Upper lobe of right lung (tissue), 1 donor: ENCODE data around the gene NCK2. TPM values are rescaled to one million over a fixed set of nuclear protein-coding genes. Genes with fewer than 3 reads are reported as not detected.

Experiments
- ATAC-seq: fragments of 200-7000 bp; cut with Tn5 transposase; one replicate; pipeline ENCODE4 v1.9.1; 2020; ENCODE audit warnings: mild to moderate bottlenecking, moderate library complexity
- DNase-seq: peaks from one replicate; pipeline ENCODE4 v3.0.0-alpha.2; 2020
- H3K27ac ChIP-seq: fragments of 200-600 bp; one replicate; pipeline ENCODE4 v1.8.0; 2022
- H3K27me3 ChIP-seq: fragments of 200-600 bp; one replicate; pipeline ENCODE4 v1.8.0; 2022; ENCODE audit warnings: mild to moderate bottlenecking
- H3K36me3 ChIP-seq: fragments of 200-600 bp; one replicate; pipeline ENCODE4 v1.8.0; 2022
- H3K4me1 ChIP-seq: fragments of 200-600 bp; one replicate; pipeline ENCODE4 v1.8.0; 2022
- H3K4me3 ChIP-seq: fragments of 200-600 bp; one replicate; pipeline ENCODE4 v1.8.0; 2022; ENCODE audit warnings: mild to moderate bottlenecking
- H3K9me3 ChIP-seq: fragments of 200-600 bp; one replicate; pipeline ENCODE4 v1.8.0; 2022
- intact Hi-C: fragments of 100-400 bp; cut with DNase I; formaldehyde crosslinking; loops from one replicate; pipeline ENCODE4 v1.11.0; 2022
- total RNA-seq: library from RNA; stranded (reverse); fragmentation: NEBNext Ultra II Directional; extraction: Animal tissue kit (Norgen Biotek cat#: 25700); gene quantifications from one replicate; pipeline ENCODE4 v1.2.1, GENCODE V29; 2021
- TF ChIP-seq, protein P1 (sequence below): fragments of 200-600 bp; IDR thresholded peaks from one replicate; pipeline ENCODE4 v1.8.0; 2022; ENCODE audit warnings: antibody characterized with exemption
- donor health status: DM: no; HTN: yes; CAD: no; lungs with severe emphysema.

Gene NCK2
- total RNA-seq, 1 donor from 2014 or later, result 49.7 TPM

DNA sequence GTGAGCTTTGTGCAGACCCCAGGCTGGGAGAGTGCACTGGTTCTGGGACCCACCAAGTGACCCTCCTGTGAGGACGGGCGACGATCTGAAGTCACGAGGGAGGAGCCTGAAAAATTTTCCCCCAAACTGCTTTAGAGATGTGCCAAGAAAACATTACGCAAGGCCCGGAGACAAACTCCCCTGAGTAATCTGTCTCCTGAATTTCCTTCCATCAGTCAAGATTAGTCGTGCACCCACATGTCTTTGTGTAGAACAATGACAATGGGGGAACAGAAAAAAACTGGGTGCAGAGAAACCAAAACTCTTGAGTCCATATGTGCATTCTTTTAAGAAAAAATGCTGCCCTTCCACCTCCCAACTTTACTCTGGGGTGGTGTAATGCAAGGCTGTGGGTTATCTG lies 12.6 kb upstream of the NCK2 start:
- H3K4me3 ChIP-seq, result no peak overlapping the region
- intact Hi-C loops, result no loop called here
- no peak for ATAC-seq
- no peak overlapping the region for H3K27ac ChIP-seq
- no peaks in the 10 kb centered on the region for H3K27me3 ChIP-seq
- no peaks in the 10 kb centered on the region for H3K9me3 ChIP-seq
- H3K36me3 ChIP-seq, result no peaks in the 10 kb centered on the region
- H3K4me1 ChIP-seq, result no peaks in the 10 kb centered on the region
- TF ChIP-seq, protein P1, sequence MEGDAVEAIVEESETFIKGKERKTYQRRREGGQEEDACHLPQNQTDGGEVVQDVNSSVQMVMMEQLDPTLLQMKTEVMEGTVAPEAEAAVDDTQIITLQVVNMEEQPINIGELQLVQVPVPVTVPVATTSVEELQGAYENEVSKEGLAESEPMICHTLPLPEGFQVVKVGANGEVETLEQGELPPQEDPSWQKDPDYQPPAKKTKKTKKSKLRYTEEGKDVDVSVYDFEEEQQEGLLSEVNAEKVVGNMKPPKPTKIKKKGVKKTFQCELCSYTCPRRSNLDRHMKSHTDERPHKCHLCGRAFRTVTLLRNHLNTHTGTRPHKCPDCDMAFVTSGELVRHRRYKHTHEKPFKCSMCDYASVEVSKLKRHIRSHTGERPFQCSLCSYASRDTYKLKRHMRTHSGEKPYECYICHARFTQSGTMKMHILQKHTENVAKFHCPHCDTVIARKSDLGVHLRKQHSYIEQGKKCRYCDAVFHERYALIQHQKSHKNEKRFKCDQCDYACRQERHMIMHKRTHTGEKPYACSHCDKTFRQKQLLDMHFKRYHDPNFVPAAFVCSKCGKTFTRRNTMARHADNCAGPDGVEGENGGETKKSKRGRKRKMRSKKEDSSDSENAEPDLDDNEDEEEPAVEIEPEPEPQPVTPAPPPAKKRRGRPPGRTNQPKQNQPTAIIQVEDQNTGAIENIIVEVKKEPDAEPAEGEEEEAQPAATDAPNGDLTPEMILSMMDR, result no peak
- no peak for DNase-seq

DNA sequence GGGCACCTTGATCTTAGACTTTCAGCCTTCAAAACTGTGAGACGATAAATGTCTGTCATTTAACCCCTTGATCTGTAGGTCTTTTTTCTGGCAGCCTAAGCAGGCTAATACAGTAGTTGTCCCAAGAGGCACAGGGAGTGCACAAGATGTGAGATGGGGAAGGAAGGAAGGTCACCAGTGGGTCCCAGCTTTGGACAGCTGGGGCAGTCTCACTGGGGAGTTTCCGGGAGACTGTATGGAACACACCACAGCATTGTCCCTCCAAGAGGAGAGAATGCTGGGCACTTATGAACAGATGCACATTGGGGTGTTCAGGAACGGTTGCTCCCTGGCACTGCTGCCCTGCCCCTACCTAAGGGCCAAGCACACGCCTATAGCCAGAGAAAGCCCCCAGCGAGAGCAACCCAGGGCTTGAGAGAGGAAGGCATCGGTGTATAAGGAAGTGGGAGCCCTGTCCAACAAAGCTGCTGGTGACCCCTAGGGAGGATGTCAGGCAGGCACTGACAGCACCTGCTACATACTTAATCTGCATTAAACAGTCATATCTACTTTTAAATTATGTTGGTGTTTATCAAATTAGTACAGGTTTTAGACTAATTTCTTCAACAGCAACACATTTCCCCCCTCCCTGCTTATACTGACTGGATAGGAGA lies 11.6 kb upstream of the NCK2 start:
- Histone ChIP-seq H3K9me3 (no peaks in the 10 kb centered on the region), H3K4me1 (no peaks in the 10 kb centered on the region), H3K36me3 (no peaks in the 10 kb centered on the region), H3K27ac (no peak overlapping the region), H3K27me3 (no peaks in the 10 kb centered on the region), H3K4me3 (no peak overlapping the region)
- DNase-seq, result no peak
- intact Hi-C loops, result no loop called here
- TF ChIP-seq, protein P1, result no peak
- ATAC-seq, result no peak

DNA sequence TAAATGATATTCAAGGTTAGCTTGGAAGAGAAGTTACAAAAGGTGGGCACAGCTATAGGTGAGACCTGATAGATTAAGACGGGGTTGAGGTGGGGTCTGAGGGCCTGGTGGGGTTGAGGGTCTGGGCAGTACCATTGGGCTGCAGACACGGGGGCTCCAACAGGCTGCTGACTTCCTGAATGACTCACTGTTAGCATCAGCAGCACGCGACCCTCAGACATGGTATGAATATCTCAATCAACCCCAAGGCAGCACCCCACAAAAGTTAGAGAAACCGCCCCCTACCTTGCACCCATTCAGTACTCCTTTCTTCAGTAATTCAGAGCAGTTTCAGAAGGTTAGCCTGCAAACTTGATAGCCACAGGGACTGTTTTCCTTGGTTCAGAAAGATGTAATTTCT lies 10.8 kb upstream of the NCK2 start:
- intact Hi-C loops, result no loop called here
- H3K4me1 ChIP-seq, result no peaks in the 10 kb centered on the region
- ATAC-seq, result no peak
- H3K9me3 ChIP-seq, result no peaks in the 10 kb centered on the region
- DNase-seq, result no peak
- no peaks in the 10 kb centered on the region for H3K36me3 ChIP-seq
- no peak overlapping the region for H3K27ac ChIP-seq
- no peak overlapping the region for H3K4me3 ChIP-seq
- H3K27me3 ChIP-seq, result no peaks in the 10 kb centered on the region
- TF ChIP-seq, protein P1, result no peak

DNA sequence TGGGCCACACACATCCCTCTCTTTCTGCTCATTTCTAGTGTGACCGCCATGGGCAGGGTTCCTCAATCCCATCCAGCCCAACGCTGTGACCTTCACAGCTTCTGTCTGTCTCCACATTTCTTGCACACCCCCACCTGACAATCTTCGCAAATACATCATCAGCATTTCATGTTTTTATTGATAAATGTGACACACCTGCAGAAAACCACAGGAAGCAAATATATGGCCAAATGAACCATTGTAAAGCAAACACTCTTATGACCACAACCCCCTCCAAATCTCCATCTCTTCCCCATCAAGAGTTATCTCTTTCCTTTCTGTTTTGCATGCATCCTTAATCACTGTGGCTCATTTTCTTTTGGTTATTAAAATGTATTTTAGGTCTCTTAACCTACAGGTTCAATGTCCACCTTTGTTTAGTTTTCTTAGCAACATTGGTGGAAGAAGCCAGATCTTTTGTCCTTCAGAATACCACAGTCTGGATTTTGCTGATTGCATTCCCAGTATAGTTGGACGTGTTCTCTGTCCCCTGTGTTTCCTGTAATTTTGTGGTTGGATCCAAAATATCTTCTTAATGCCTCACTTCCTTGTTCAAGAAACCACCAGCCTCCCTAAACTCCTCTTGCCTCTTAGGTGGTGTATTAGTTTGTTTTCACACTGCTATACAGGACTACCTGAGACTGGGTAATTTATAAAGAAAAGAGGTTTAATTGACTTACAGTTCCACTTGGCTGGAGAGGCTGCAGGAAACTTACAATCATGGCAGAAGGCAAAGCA lies 9.8 kb upstream of the NCK2 start:
- no peak for DNase-seq
- no peak overlapping the region for H3K4me3 ChIP-seq

DNA sequence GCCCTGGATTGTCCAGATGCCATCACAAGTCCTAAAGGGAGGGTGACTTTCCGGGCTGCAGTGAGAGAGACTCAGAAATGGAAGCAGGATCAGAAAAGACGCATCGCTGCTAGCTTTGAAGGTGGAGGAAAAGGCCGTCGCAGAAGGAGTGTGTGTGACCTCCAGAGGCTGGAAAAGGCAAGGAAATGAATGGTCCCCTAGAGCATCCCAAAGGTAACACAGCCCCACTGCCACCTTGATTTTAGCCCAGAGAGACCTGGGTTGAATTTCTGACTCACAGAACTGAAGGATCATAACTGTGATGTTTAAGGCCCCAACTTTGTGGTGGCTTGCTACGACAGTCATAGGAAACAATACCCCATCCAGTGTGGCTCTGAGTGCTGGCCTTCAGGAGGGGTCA lies 8.6 kb upstream of the NCK2 start:
- intact Hi-C loops, result no loop called here
- DNase-seq, result no peak
- Histone ChIP-seq H3K9me3 (no peaks in the 10 kb centered on the region), H3K4me3 (no peak overlapping the region), H3K4me1 (peaks cover 8% of the 10 kb centered on the region), H3K36me3 (no peaks in the 10 kb centered on the region), H3K27me3 (no peaks in the 10 kb centered on the region), H3K27ac (no peak overlapping the region)
- TF ChIP-seq, protein P1, result no peak
- no peak for ATAC-seq

More for the DNA sequence above, 9.8 kb upstream of the NCK2 start:
- no peak for ATAC-seq
- Histone ChIP-seq H3K9me3 (no peaks in the 10 kb centered on the region), H3K27ac (no peak overlapping the region), H3K36me3 (no peaks in the 10 kb centered on the region), H3K27me3 (no peaks in the 10 kb centered on the region), H3K4me1 (peaks cover 7% of the 10 kb centered on the region)
- intact Hi-C loops, result no loop called here
- TF ChIP-seq, protein P1, result no peak
